HG02610 (cell line): ENCODE measurements around the gene PTK7.
"Not testable (repeated sequence)": the region's sequence is repeated elsewhere in the genome, so short reads cannot be mapped to it uniquely, and the experiment has no call there.

Experiments used
- ATAC-seq: cut with Tn5 transposase; IDR thresholded peaks from one replicate; pipeline ENCODE4 v1.9.1; 2021; ENCODE audit warnings: mild to moderate bottlenecking, moderate library complexity; ENCODE audit not compliant: unreplicated experiment

Gene PTK7

GRCh38 chr6:43075670-43076463, at the start of gene PTK7:
PTK7 (plus strand) TSS chr6:43076314; CDS start chr6:43076489, 175 bp downstream.
- no peak for ATAC-seq

DNA sequence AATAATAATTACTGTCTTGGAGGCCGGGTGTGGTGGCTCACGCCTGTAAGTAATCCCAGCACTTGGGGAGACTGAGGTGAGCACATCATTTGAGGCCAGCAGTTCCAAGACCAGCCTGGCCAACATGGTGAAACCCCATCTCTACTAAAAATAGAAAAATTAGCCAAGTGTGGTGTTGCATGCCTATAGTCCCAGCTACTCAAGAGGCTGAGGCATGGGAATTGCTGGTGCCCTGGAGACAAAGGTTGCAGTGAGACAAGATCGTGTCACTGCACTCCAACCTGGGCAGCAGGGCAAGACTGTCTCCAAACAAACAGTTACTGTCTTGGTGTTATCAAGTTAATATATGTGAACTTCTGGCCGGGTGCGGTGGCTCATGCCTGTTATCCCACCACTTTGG, 49.7 kb upstream of the PTK7 start:
- no peak for ATAC-seq

DNA sequence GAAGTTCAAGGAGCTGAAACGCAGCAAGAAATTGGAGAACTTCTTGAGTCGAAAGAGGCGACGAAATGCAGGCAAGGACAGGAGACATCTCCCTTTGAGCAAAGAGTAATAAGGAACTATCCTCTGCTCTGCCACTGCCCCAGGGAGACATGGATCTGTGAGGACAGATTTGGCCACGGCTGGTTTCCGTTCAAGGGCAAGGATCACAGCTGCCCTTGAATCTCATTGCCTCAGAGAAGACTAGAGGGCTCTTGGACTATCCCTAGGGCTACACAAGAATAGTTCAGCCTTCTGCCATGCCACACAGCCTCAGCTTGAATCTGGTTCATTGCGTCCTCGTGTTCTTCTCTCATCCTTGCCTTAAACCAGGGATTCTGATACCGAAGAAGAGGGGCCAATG, 47.0 kb upstream of the PTK7 start:
- no peak for ATAC-seq

DNA sequence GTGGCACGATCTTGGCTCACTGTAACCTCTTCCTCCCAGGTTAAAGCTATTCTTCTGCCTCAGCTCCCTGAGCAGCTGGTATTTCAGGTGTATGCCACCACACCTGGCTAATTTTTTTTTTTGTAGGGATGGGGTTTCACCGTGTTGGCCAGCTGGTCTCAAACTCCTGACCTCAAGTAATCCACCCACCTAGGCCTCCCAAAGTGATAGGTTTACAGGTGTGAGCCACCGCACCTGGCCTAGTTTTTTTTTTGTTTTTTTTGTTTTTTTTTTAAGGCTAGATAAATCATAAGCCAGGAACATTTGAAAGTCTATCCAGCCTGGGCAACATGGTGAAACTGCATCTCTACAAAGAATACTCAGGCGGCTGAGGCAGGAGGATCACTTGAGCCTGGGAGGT, 43.8 kb upstream of the PTK7 start:
- no peak for ATAC-seq

- ATAC-seq: no peak
Measured at GRCh38 chr6:43033496-43034189, 42.5 kb upstream of the PTK7 start.

DNA sequence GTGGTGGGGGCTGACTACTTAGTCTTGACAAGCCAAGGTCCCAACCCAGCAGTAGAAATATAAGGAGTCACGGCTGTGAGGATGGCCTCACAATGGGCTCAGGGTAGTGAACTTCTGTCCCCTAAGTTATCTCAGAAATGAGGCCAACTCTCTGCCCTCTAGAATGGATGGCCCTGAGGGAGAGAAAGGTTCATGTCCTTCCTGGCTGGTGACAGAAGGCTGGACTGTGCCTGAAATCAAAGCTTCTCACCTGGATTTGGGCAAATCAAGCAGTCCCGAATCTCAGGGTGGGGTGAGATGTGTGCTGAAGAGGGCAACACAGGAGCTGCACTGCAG, 42.0 kb upstream of the PTK7 start:
- no peak for ATAC-seq

GRCh38 chr6:43035495-43036194, 40.5 kb upstream of the PTK7 start:
- ATAC-seq: no peak

- no peak for ATAC-seq
Measured at GRCh38 chr6:43036712-43037111, 39.4 kb upstream of the PTK7 start.

DNA sequence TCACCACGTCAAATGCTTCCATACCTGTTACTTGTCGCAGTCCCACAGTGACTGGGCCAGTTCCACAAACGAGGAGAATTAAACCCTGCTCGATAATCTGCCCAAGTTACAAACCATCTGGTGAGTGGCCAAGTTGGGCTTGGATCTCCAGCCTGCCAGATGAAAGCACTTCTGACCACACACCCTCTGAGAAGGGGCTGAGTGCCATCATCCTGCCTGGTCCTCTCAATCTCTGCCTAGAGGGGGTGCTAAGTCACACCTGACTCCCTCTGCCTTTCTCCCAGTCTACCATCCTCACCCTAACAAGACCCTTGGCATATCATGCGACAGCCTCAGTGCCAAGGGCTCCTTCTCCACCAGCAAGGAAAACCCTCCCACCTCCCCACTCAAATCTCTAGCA, 38.9 kb upstream of the PTK7 start:
- ATAC-seq: no peak

DNA sequence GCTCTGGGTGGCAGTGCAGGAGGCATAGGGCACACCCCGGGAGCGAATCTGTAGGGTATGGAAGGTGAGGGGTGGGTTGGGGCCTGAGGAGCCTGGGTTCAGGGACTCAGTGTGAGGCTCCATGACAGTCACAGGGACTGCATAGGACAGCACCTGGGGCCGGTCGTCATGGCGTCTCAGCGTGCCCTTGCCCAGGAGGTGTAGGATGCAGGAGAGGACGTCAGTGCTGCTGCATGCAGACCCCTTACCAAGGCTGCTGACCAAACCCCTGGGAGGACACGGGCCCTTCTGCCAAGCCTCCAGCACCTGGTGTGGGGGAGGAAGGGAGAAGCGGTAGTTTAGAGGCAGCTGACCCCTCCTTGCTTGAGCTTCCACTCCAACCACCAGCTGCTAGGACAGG, 38.4 kb upstream of the PTK7 start:
- ATAC-seq: no peak

GRCh38 chr6:43038727-43039126, 37.4 kb upstream of the PTK7 start:
- no peak for ATAC-seq

DNA sequence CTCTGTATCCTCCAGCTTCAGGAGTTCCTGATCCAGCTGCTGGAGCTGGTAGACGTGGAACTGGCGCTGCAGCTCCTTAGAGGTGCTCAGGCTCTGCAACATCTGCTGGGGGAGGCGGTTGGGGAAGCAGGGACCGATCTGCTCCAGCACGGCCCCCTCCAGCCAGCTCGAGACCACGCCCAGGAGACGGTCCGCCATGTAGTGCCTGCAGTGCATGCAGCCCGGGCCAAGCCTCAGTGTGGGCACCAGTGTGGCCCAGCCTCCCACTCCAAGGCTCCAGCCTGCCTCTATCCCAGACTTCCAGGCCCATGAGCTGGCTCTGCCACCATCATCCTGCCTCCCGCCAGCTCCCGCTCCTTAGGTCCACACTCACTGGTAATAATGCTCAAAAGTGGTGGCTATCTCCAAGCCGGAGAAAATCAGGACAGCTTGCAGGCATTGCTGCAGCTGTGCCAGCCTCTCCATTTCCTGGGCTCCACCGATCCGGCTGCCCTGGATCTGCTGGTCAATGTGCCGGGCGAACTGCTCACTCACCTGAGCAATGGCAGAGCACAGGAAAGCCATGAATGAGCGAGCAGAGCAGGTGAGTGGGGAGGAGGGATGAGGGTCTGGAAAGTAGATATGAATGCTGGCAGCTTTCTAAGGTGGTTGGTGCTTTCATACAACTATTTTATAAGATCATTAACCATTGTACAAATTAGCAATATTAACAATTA, 35.4 kb upstream of the PTK7 start:
- no peak for ATAC-seq

DNA sequence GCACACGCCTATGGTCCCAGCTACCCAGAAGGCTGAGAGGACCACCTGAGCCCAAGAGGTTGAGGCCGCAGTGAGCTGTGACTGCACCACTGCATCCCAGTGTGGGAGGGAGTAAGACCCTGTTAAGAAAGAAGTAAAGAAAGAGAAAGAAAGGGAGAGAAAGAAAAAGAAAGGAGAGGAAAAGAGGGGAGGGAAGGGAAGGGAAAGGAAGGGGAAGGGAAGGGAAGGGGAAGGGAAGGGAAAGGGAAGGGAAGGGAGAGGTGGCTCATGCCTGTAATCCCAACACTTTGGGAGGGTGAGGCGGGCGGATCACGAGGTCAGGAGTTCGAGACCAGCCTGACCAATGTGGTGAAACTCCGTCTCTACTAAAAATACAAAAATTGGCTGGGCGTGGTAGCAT, 34.6 kb upstream of the PTK7 start:
- not testable (repeated sequence) for ATAC-seq

- ATAC-seq: no peak
Measured at GRCh38 chr6:43043310-43043709, 32.8 kb upstream of the PTK7 start.

DNA sequence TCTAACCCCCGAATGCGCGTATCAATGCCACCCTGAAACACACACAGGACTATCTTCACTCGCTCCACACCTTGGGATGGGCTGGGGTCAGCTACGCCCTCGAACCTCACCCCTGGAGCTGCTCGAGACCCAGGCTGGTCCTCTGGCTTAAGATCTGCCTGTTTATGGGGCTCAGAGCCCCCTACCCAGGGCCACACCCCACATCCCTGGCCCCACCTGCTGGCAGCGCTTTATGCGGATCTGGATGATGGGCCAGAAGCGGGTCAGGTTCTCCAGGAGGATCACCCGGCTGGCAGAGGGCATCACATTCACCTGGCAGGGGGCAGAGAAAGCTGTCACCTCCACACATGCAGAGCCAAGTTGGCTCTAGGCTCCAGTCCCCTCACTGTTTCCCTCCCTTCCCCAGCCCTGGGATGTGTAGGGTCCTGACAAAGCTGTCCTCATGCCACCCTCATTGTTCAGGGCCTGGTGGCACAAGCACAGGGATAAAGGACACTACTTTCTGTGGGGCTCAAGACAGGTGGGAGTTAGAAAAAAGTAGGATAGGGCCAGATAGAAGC, 30.7 kb upstream of the PTK7 start:
- no peak for ATAC-seq

GRCh38 chr6:43047998-43048397, 28.1 kb upstream of the PTK7 start:
- no peak for ATAC-seq

DNA sequence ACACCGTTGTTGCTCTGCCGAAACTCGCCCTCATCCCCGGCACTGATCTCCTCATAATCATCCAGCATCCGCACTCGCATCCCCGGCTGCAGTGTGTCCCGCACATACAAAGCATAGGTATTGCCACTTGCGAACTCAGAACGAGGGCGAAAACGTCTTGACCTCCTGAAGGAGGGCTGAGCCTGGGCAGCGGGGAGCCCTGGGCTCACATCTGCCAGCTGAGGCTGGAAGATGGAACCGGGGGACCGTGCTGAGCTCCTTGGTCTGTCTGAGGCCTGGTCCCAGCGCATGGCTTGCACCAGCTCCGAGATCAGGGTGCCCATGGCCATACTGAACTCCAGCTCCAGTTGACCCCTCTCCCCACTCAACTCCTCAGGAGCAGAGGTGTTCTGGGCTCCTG, 25.1 kb upstream of the PTK7 start:
- no peak for ATAC-seq

GRCh38 chr6:43052225-43052841, 23.8 kb upstream of the PTK7 start:
- ATAC-seq: no peak

DNA sequence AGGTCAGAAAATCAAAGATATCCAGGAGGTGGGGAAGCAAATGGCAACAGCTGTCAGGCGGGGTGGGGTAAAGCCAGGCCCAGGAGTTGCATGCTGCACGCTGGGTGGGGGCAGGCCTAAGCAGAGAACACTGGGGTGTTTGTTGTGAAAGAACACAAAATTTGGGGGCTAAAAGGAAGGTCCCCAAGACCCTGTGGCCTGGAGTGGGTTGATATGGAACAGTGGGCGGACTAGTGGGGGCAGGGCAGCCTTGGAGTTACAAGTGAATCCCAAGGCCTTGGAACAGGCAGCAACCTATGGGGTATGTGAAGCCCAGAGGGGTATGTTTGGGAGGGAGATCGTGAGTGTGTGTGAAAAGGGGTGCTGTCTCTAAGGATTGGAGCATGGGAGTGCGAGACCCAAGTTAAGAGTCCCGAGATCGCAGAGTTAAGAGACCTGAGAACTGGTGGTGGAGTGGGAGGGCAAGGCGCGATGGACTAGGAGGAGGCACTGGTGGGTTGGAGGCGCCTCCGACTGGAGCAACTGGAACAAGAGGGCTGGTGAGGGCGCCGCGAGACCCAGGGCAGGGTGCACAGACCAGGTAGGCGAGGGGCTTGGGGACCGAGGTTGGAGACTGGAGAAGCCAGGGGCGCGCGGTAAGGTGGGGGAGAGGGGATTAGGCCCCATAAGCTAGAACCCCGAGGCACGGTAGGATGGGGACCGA, 23.1 kb upstream of the PTK7 start:
- ATAC-seq: peak; percentile 11
